ENCODE measurements around the gene CSH1.

DNA sequence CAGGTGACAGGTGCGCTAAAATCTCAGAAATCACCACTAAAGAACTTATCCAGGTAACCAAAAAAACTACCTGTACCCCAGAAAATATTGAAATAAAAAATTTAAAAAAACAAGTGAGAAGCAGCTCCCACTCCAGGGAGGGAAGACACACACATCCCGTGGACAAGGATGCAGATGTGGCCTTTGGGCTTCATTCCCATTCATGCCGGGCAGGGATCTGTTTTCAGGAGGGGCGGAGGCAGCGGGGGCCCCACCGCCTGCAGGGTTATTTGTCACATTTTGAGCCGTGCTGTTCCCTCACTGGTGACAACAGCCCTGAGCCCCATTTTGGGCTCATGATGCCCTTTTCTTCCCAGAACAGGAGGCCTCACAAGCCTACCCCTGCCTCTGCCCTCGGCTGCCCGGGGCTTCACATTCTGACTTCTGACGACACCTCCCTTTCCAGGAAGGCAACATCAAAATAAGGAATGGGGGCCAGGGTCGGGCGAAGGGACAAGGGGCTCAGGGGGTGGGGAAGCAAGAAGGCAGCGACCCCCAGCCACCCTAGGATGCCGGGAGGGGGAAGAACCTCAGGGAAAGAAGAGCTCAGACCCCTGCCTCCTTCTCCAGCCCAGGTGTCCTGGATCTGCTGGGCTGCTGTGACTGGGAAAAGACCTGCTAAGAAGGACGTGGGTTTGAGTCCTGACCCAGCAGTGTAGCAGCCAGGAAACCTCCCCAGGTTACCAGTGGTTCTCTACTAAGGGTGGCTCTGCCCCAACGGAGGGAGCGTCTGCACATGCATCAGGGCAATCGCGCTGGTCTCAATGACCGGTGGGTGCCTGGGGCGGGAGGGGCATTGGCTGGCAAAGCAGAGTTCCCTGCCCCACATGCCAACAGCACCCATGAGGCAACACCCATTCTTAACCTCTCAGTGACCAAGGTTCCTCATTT is 38.1 kb upstream of the CSH1 start:
- TF ChIP-seq, protein P1, sequence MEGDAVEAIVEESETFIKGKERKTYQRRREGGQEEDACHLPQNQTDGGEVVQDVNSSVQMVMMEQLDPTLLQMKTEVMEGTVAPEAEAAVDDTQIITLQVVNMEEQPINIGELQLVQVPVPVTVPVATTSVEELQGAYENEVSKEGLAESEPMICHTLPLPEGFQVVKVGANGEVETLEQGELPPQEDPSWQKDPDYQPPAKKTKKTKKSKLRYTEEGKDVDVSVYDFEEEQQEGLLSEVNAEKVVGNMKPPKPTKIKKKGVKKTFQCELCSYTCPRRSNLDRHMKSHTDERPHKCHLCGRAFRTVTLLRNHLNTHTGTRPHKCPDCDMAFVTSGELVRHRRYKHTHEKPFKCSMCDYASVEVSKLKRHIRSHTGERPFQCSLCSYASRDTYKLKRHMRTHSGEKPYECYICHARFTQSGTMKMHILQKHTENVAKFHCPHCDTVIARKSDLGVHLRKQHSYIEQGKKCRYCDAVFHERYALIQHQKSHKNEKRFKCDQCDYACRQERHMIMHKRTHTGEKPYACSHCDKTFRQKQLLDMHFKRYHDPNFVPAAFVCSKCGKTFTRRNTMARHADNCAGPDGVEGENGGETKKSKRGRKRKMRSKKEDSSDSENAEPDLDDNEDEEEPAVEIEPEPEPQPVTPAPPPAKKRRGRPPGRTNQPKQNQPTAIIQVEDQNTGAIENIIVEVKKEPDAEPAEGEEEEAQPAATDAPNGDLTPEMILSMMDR (conservative IDR thresholded peaks at IDR 0.05 in 1 of 2, IDR thresholded peaks at IDR 0.05 in 1 of 2; ENCODE audit: low read depth in 1 of 2, low read length in 2 of 2), result no peak
- no peak for TF ChIP-seq EZH2 (IDR thresholded peaks at IDR 0.05; ENCODE audit: low read length, missing control alignments)
